ENCODE measurements around the gene EZH2.

GRCh38 chr7:148770004-148770403 lies 114.1 kb downstream of the EZH2 start:
- TF ChIP-seq POLR2A (IDR thresholded peaks at IDR 0.05) (no peak), CTCF (IDR thresholded peaks at IDR 0.05) (no peak), EP300 (IDR thresholded peaks at IDR 0.05) (no peak)
